Adrenal gland (tissue), 12 donors: ENCODE data around the gene CRACR2A. TPM values are rescaled to one million over a fixed set of nuclear protein-coding genes. Genes with fewer than 3 reads are reported as not detected.

Experiments
- DNase-seq, 7 donors: peaks; one replicate each; pipeline ENCODE4 v3.0.0-alpha.2; 2019 to 2020
- H3K27ac ChIP-seq, 5 donors: fragments of 200-600 bp; sonication (generic) in 4 of 5; 1 replicate in 3 of 5; 2 replicates in 2 of 5; pipeline versions ENCODE4 v1.5.1 to v1.8.0; 2016 to 2020; ENCODE audit warnings: mild to moderate bottlenecking in 1 of 5
- H3K27me3 ChIP-seq: fragments of 200-600 bp; 2 replicates; pipeline ENCODE4 v1.8.0; 2021
- H3K36me3 ChIP-seq, 2 donors: fragments of 200-600 bp; replicated peaks in 1 of 2; 1 replicate in 1 of 2; 2 replicates in 1 of 2; pipeline versions ENCODE4 v1.5.1 to v1.8.0; 2018 to 2022
- H3K4me1 ChIP-seq, 2 donors: fragments of 200-600 bp; replicated peaks in 1 of 2; 1 replicate in 1 of 2; 2 replicates in 1 of 2; pipeline versions ENCODE4 v1.5.1 to v1.8.0; 2018 to 2021
- H3K4me3 ChIP-seq, 4 donors: fragments of 200-600 bp; sonication (generic) in 3 of 4; one replicate each; pipeline ENCODE4 v1.5.1; 2016 to 2018
- H3K9me3 ChIP-seq, 3 donors: fragments of 200-600 bp; sonication (generic) in 1 of 3; replicated peaks in 1 of 3; 1 replicate in 2 of 3; 2 replicates in 1 of 3; pipeline versions ENCODE4 v1.5.1 to v1.8.0; 2016 to 2021
- CTCF ChIP-seq, 6 experiments: fragments of 450-650 bp in 4 of 6; fragments of 200-600 bp in 2 of 6; sonication (generic) in 1 of 6; IDR thresholded peaks; 1 replicate in 5 of 6; 2 replicates in 1 of 6; pipeline versions ENCODE4 v1.5.1 to v1.8.0; 2016 to 2021; ENCODE audit warnings: antibody characterized with exemption in 6 of 6, mild to moderate bottlenecking in 2 of 6, moderate library complexity in 1 of 6
- POLR2A ChIP-seq, 2 donors: fragments of 450-650 bp; IDR thresholded peaks; one replicate each; pipeline ENCODE4 v1.6.1; 2017; ENCODE audit warnings: antibody characterized with exemption in 2 of 2, mild to moderate bottlenecking in 2 of 2, moderate library complexity in 1 of 2
- WGBS, 4 donors: extraction: QIAGEN DNeasy Blood & Tissue Kit in 2 of 4; methylation state at CpG; one replicate each; pipeline versions ENCODE4 v1.1.5 to v1.1.7; 2013 to 2017; 5-methylcytosine and 5-hydroxymethylcytosine counted together
- intact Hi-C, 2 donors: fragments of 100-400 bp; cut with DNase I; formaldehyde crosslinking; loops; one replicate each; pipeline versions ENCODE4 v1.14.1 to v1.15.0; 2022 to 2023
- polyA plus RNA-seq, 3 donors: library from polyadenylated mRNA; stranded (reverse); fragments of 200-250 nt in 2 of 3; fragments of 350-450 nt in 1 of 3; fragmentation: Illumina TruSeq in 1 of 3; extraction: RNeasy Lipid Tissue Mini Kit (QIAGEN cat#74804) in 1 of 3; gene quantifications; one replicate each; pipeline ENCODE4 v1.2.3, GENCODE V29; 2013 to 2014
- total RNA-seq, 9 donors: library from RNA; depleted of rRNA in 4 of 9; stranded (reverse); fragments of >200 nt in 4 of 9; fragments of 120-200 nt in 1 of 9; fragmentation: NEBNext Ultra II Directional in 1 of 9; extraction: Animal tissue kit (Norgen Biotek cat#: 25700) in 1 of 9; gene quantifications; one replicate each; pipeline versions ENCODE4 v1.1.0 to v1.2.4, GENCODE V29; 2013 to 2023
- donor health status: healthy with polysubstance abuse.
- donor health status: Bipolar disorder and iron deficiency.
- donor health status: DM: yes; HTN: yes; CAD: no.
- donor health status: DM: no; HTN: no; CAD: no.
- donor health status: DM: no; HTN: no; CAD: no.
- donor health status: DM: yes; HTN: yes; CAD: no.

CRACR2A gene
- total and polyA plus RNA-seq, 12 donors = 0.50 to 3.5 (median 2.0) TPM

- Histone ChIP-seq H3K4me1 (no peaks in the 10 kb centered on the region), H3K27ac (no peak overlapping the region), H3K27me3 (no peaks in the 10 kb centered on the region), H3K4me3 (no peak overlapping the region), H3K9me3 (no peaks in the 10 kb centered on the region), H3K36me3 (no peaks in the 10 kb centered on the region)
- intact Hi-C loops = no loop called here
- TF ChIP-seq POLR2A (IDR thresholded peaks at IDR 0.05) (no peak), CTCF (IDR thresholded peaks at IDR 0.05) (no peak)
- WGBS, 4 donors = 72 to 90% (median 82%) methylated on average over 6 of the region's 6 CpGs
- DNase-seq = no peak
Observed at GRCh38 chr12:3634348-3634747, 118.6 kb downstream of the CRACR2A start.

GRCh38 chr12:3633396-3633795, 119.5 kb downstream of the CRACR2A start:
- intact Hi-C loops = no loop called here
- WGBS, 4 donors = 93 to 98% (median 95%) methylated on average over 5 to 9 of the region's 9 CpGs
- Histone ChIP-seq H3K27ac (no peak overlapping the region), H3K27me3 (no peaks in the 10 kb centered on the region), H3K4me1 (no peaks in the 10 kb centered on the region), H3K36me3 (no peaks in the 10 kb centered on the region), H3K9me3 (no peaks in the 10 kb centered on the region), H3K4me3 (no peak overlapping the region)
- no peak for TF ChIP-seq CTCF (IDR thresholded peaks at IDR 0.05)
- TF ChIP-seq POLR2A (IDR thresholded peaks at IDR 0.05) = no peak
- no peak for DNase-seq

GRCh38 chr12:3632754-3633153, 120.2 kb downstream of the CRACR2A start:
- Histone ChIP-seq H3K27ac (no peak overlapping the region), H3K4me3 (no peak overlapping the region), H3K27me3 (no peaks in the 10 kb centered on the region), H3K36me3 (no peaks in the 10 kb centered on the region), H3K9me3 (no peaks in the 10 kb centered on the region), H3K4me1 (no peaks in the 10 kb centered on the region)
- DNase-seq = no peak
- intact Hi-C loops = no loop called here
- 92 to 96% (median 95%) methylated on average over 2 of the region's 2 CpGs for WGBS, 4 donors
- no peak for TF ChIP-seq CTCF (IDR thresholded peaks at IDR 0.05)
- TF ChIP-seq POLR2A (IDR thresholded peaks at IDR 0.05) = no peak

GRCh38 chr12:3632256-3632655, 120.7 kb downstream of the CRACR2A start:
- DNase-seq = no peak
- intact Hi-C loops = no loop called here
- no peak overlapping the region for H3K27ac ChIP-seq
- H3K36me3 ChIP-seq = no peaks in the 10 kb centered on the region
- no peak overlapping the region for H3K4me3 ChIP-seq
- TF ChIP-seq POLR2A (IDR thresholded peaks at IDR 0.05) (no peak), CTCF (IDR thresholded peaks at IDR 0.05) (no peak)
- H3K27me3 ChIP-seq = no peaks in the 10 kb centered on the region
- no peaks in the 10 kb centered on the region for H3K4me1 ChIP-seq
- 93 to 100% (median 100%) methylated on average over 1 of the region's 1 CpG for WGBS, 4 donors
- H3K9me3 ChIP-seq = no peaks in the 10 kb centered on the region
